ENCODE results near the gene ADAMTS15.

The ADAMTS15 gene

DNA sequence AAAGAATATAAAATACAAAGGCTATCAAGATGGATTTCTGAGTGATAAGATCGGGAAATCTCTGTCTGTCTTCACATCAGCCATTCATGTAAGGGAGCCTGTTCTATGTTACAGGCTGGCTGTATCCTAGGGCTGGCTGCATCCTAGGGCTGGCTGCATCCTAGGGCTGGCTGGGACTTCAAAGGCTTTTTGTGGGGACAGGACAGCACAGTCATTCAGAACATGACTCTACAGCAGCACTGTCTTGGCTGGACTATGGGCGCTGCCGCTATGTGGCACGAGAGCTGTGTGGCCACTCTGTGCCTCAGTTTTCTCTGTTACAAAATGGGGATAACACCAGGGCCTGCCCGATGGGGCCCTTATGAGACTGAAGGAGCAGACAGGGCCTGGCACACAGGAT is 30.2 kb upstream of the ADAMTS15 start:
- DNase-seq = peak; percentile 65

DNA sequence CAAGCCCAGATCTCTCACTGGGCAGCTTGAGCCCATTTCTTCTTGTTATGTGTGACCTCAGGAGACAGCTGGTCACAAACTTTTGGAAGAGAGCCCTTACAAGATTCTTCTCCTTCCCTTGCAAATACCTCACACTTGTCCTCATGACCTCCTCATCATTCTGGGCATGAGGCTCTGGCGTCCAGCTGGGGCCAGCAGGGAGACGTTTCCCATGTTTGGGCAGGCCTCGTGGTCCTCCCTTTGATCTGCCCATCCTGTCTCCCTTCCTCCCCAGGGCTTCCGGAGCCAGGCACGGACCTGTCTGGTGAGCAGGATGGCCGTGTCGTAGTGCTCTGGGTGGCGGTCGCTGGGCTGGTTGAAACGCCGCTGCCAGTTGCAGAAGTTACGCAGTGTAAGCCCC is 29.7 kb upstream of the ADAMTS15 start:
- no peak for DNase-seq

DNA sequence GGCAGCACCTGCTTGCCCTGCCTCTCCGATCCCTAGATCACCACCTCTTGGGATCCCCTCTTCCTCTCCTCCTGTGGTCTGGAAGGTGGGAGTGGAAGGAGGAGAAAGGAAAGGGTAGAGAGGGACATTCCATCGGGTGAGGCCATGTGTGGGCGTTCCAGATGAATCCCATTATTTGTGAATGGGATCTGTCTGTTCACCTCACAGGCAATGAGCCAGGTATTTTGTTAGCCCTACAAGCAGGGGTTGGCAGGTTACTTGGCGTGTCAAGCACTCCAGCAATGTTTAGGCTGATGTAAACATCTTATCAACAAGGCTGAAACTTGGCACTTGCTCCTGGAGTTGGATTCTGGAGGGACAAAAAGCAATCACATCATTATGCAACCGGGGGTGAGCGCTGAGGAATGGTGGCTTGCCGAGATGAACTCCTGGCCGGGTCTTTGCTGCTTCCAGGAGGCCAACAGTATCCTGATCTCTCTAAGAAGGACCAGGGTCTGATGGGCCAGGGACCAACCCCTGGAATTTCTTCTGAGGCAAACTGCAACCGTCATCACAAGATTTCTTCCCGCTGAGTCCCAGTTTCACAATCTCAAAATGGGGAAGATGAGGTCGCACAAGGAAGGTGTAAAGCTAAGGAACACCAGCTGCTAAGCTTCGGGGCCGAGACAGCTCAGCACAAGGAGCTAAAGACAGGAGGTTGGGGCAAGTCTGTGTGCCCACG is 27.8 kb upstream of the ADAMTS15 start:
- DNase-seq = no peak

DNA sequence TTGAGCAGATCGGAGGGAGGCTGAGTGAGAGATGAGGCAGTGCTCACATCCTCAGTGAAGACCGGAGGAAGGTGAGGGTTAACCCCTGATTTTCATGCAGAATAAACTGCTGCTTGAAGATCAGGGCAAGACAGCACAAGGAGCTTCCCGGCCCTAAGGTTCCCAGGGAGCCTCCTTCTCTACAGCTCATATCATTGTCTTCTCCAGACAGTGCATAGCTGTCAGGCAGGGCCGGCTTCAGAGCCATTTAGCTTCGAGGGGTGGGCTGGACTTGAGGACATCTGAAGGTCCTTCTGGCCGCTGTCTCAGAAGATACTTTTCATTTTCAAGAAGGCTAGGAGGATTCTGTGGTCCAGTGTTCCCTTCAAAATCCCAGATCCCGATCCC is 27.3 kb upstream of the ADAMTS15 start:
- DNase-seq = no peak

DNA sequence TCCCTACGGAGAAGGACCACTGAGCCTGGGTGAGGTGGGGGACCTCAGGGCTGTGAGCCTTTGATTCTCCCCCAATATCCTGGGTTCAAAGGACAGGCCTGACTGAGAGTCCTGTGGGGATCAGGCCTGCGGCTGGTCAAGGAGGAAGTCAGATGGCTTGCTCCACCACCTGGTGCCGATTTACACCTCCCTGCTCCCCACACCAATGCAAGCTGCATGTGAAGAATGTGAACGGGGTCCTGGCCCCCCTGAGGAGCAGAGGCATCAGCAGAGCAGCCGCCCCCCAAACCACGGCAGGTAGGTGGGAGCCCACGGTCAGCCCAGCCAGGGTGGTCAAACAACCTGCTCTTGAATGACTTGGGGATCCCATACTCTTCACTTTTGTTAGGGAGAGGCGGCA is 26.7 kb upstream of the ADAMTS15 start:
- no peak for DNase-seq

DNA sequence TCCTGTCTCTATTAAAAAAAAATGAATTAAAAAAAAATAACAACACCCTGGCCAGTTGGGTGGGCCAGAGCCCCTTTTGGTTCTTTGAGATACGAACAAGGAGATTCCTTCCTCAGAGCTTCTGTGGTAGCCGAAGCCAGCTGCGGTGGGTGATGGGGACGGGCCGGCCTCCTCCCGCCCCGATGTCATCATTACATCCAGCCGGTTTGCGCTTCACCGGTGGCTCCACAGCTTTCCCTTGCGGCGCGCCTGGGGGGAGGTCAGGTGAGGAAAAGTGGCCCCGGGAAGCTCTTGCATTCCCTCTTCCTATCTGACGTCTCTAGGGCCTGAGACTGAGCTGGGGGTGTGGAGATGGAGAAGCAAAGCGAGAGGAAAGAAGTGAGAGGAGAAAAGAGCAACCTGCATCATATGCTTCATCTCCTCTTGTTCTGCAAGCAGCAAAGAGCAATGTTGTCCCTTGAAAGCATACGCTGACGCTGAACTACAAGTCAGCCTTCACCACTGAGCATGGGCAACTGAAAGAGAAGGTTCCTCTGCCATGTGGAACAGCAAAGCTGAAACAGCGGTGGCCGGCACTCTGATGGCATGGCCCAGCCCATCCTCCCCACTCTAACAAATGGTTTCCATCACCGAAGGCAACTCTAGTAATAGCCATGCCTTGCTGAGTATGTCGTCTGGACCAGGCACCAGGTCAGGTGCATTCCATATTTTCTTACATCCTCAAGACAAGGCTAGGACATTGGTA is 26.0 kb upstream of the ADAMTS15 start:
- no peak for DNase-seq

DNA sequence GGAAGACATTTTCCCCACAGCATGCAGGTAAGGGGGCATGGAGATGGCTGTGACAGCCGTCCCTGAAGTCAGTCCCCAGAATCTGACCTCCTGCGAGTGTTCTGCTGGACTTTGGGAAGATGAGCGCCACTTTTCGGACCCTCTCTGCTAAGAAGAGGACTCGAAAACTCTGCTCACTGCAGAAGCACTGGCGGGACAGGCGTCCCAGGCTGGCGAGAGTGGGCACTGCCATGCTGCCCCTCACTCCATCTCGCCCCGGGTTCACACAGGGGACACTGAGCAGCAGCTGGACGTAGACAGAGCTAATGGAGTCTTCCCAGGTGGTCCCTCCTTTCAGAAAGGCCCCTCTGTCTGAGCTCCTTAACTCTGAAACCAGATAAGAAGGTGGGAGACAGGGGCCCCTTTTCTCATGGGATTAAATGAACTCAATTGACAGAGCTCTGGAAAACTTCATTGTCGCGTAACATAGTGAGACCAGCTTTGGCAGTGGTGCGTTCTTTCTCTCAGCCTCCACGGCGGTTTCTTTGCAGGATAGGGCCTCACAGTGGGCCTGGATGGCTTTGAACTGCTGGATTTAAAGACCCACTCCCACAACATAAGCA is 24.8 kb upstream of the ADAMTS15 start:
- no peak for DNase-seq

DNA sequence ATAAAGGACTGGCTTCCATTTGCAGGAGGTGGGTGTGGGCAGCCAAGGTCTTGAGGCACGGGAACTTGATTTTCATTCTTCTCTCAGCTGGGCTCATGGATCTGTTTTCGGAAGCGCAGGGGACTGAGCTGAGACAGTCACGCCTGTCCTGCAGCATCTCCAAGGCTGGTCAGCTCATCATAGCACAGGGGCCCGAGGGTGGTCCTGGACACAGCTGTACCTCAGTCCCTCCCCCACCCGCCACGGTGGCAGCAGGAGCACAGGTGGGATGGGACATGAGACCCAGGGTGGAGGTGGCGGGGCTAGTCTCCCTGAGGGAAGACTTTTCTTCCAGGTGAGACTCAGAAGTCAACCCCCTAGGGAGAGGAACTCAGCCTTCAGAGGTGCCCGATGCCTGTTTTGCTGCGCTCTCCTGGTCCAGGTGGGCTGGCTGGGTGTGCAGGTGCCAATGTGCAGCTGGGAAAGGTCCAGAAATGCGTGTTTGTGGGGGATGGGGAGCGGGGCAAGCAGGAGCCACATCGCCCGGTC is 23.8 kb upstream of the ADAMTS15 start:
- DNase-seq = no peak

DNA sequence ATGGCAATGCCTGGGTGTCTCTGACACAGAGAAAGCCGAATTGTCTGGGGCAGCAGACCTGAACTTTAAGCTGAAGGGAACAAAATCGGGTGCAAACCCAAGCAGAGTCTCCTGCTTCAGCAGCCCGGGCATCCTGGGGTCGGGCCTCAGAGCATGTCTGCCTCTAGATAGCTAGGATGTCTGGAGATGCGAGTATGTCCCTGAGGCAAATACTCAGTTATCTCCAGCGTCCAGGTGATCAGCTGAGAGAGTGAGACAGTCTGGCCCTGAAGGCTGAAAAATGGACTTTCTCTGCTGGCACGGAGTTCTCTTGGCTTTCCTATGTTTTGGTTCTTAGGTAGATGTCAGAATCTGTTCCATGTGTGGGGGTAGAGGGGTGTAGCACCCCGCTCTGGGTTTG is 23.3 kb upstream of the ADAMTS15 start:
- DNase-seq = no peak

DNA sequence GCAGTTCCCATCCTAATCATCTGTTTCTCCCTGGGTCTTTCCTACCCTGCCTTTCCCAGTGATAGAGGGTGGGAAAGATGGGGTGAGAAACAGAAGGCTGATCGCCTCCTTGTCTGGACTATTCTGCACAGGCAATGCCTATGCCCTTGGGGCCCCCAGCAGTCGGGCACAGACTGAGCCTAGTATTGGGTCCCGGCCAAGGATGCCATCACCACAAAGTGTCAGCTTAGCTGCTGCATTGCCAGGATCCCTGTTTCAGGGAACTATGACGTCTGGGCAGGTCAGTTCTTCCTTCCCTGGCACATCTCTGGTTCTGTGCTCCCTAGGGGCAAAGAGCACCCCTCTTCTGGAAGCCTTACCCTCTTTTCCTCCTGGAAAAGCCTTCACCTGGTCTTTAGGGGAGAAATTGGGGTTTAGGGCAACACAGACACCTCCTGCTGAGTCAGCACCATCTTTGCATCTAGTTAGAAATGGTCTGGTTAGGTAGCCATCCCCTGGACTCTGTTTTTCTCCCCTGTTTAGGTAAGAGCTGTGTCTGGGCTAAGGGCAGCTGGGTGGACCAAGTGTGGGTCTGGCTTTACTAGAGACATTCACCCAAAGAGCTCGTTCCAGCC is 22.1 kb upstream of the ADAMTS15 start:
- DNase-seq = peak; percentile 37

DNA sequence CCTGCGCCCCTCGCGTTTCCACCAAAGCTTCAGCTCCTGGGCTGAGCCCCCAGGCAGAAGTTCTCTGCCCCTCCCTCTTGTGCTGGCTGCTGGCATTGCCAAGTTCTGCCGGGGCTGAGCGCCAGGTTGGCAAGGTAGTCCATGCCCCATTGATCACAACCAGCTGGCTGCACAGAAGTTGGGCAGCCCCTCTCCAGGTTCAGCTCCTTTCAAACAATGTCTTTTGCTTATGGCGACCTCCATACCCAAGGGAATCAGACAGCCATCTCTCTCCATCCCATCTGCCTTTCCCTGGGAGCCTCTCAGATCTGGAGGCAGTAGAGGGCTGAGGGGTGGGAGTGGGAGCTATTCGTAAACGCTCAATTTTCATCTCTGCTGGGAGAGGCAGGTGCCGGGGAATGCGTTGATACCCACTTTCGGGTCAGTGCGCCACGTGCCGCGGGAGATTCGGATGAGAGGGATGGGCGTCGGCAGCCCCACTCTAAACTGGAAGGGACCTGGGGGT is 21.6 kb upstream of the ADAMTS15 start:
- peak; percentile 5 for DNase-seq

DNA sequence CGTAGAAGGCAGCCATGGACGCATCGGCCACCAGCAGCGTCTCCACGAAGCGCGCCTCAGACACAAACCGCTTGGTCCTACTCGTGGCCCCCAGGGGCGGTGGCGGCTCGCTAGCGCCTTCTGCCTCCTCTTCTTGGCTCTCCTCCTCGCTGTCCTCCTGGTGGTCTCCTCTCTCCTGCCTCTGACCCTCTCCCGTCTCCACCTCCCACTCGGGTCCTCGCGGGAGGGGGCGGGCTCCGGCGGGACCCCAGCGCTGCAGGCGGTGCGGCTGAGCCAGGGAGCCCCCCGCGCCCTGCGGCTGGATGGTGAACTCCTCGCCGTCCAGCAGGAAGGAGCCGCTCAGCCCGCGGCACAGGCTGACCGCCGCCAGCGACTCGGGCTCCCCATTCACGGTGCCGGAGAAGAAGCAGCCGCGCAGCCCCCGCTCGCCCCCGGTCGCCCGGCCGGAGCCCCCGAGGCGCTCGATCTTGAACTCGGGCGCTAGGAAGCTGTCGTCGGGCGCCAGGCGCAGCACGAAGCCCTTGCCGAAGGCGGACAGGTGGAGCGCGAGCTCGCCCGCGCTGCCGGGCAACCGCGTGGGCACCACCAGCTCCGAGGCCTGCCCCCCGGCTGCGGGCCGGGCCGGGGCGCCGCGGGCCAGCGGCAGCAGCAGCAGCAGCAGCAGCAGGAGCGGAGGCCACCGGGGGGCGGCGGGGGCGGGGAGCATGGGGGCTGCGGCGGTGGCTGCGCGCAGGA is 20.7 kb upstream of the ADAMTS15 start:
- peak; percentile 26 for DNase-seq

DNA sequence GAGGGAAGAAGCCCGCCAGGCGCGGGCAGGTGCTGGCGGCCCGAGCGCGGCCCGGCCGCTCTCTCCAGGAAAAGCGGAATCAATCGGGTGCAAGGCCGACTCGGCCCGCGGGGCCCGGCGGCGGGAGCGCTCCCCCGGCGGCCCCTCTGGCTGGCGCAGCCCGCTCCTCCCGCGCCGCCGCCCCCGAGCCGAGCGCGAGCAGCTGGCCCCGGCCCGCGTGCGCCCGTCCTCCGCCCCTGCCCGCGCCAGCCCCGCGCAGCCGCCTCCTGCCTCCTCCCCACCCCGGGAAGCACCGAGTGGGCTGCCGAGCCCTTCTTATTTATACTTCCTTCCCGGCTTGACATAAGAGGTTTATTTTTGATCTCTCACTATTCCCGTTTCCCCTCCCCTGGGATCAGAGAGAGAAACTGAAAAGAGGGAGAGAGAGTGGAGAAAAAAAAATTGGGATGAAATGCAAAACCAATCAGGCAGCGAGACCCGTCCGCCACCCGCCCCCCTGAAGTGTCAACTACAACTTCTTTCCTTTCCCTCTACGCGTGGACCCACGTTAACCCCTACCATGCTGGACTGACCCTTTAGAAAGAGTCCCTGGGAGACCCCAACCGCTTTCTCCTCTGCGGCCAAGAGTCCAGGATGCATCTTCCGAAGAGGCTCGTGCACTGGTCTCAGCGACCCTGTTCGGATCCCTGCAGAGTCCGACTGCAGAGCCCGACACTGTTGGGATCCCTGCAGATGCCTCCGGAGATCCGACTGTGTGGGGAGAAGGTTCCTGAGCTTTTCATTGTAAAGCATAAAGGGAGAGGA is 19.9 kb upstream of the ADAMTS15 start, which contains the start of gene ADAMTS8:
Gene ADAMTS8 (minus strand): TSS at position 294 of the 804 bp plus-strand sequence. CDS start 323 bp downstream, outside the sequence.
- DNase-seq = no peak

DNA sequence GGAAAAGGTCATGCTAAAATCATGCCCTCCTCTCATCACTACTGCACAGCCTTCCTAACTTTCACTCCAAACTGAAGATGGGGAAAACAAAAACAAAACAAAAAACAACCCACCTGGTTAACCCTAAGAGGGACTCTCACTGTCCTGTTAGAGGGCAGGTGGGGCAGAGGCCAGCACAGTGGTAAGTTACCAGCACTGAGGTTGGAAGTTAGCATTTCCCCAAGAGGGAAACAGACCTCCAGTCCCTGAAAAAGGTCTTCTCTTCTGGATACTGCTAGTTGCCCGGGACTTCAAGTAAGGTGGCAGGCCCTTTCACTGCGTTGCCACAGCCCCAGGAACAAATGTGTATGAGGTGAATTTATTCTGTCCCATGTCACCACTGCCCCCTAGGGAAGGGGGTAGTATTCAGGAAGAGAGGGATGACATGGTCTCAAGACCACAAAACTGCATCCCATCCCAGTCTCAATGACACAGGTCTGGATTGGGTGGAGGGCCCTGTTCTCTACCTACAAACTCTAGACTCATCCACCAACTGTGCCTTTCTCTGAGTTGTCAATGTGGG is 19.2 kb upstream of the ADAMTS15 start:
- no peak for DNase-seq

DNA sequence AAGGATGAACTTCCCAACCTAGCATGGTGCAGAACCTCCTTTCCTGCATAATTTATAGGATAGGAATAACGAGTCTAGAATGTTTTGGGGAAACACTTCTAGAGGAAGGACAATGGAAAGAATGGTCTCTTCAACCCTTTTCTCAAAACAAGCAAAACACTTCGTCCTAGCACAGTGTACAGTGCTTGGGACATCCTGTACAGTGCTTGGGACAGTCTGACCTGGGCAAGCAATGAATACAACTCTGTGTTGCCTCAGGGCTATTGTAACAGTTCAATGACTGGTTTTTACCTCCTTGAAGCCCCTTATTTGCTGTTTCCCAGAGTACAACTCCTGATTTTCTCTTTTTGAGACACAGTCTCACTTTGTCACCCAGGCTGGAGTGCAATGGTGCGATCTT is 18.5 kb upstream of the ADAMTS15 start:
- DNase-seq = no peak

DNA sequence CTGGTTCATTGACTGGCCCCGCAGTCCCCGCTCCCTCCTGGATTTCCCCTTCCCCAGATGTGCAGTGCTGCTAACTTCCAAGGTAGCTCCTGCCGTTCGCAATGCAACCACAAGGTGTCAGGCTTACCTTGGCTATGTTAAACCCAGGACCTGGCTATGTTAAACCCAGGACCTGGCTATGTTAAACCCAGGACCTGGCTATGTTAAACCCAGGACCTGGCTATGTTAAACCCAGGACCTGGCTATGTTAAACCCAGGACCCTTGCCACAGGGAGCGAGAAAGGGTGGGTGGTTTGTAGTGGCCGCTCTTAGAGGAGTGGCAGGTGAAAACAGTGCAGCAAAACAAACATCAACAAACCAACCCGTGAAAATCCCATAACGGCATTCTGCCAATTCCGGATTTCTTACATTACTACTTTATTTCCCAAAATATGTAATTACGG is 17.1 kb upstream of the ADAMTS15 start:
- DNase-seq = peak; percentile 78

DNA sequence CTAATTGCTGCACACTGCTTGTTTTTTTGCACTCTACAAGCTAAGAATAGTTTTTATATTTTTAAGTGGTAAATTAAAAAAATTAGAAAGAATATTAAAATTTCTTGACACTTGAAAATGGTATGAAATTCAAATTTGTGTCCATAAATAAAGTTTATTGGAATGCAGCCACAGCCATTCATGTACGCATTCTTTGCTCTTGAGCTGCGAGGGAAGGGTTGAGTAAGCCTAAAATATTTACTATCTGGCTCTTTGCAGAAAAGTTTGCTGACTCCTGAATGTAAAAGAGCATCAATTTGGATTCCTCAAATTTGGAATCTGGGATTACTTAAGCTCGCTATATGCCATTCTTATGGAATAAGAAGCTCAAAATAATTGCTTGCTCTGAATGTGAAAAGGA is 16.6 kb upstream of the ADAMTS15 start:
- no peak for DNase-seq

DNA sequence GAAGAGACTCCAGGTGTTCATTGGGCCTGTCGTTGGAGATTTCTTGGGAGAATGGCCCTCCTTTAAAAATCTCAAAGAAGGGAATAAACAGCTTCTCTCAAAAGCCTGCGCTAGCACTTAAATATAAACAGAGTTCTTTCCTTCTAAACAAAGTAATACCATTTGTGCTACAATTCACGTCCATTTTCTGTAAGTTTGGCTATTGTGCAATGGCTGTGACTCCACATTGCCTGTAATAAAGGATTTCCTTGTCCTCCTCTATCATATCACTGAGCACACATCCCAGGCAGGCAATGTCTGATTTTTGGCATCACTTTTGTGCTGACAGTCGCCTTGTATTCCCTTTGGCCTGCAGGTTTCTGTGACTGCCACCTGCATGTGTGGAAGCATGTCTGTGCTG is 15.1 kb upstream of the ADAMTS15 start:
- no peak for DNase-seq

DNA sequence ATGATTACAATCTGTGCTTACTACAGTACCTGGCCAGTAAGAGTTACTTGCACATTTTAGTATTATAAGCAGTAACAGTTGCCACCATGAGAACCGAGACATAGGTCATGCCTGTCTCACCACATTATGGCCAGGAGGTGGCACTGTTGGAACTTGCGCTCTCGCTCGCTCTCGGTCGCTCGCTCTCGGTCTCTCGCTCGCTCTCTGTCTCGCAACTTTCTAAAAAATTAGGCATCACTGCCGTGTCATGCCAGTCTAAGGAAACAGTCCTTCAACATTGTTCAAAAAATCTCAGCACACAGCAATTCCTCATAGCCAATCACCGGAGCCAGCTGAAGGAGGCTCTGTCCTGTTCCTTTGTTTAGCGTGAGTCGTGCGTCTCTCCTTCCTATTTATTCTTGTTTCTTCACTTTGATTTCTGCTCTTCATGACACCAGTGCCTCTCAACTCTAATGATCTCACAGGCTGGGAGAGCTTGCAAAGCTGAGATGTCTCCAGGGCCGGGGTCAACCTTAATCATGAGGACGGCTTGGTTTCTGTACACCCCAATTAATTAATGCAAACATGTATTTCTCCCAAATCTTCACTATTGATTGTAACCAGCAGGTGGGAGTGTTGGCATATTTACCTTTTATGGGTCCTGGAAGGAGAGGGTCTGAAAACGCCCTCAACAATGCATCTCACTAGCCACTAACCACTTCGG is 13.8 kb upstream of the ADAMTS15 start:
- peak; percentile 89 for DNase-seq

DNA sequence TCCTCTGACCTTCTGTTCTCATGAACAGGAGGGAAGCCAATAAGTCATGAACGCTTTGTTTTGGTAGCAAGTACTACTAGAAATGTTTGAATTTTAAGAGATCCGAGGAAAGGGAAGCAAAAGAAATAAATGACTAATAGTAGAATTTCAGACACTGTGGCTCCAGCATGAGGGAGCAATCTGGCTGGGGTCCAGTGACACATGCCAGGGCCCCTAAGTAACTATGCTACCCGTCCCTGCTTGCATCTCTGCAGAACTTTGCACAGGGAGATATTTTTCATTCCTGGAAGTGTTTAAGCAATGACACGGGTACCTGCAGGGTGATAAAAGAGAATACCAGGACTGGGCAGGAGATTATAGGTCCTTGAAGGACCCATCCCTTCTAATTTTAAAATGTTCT is 12.8 kb upstream of the ADAMTS15 start:
- DNase-seq = no peak

Data from midbrain (tissue), 1 donor.